T-cell (primary cell): Measurements from ENCODE around the gene SULF2. TPM values are rescaled to one million over a fixed set of nuclear protein-coding genes. Genes with fewer than 3 reads are reported as not detected.
"Not testable (repeated sequence)": the region's sequence is repeated elsewhere in the genome, so short reads cannot be mapped to it uniquely, and the experiment has no call there.

Experiments
- ATAC-seq, 4 experiments: fragments of 200-7000 bp in 3 of 4; fragments of 150-1000 bp in 1 of 4; cut with Tn5 transposase; replicated peaks in 1 of 4; 1 replicate in 3 of 4; 2 replicates in 1 of 4; pipeline ENCODE4 v1.10.0; 2021; ENCODE audit warnings: moderate library complexity in 3 of 4, mild to moderate bottlenecking in 2 of 4, moderate number of reproducible peaks in 1 of 4
- CTCF ChIA-PET, 2 donors: fragments of 300-600 bp; sonication (Branson Sonifier 250); formaldehyde crosslinking; loops; one replicate each; lab custom pipeline; 2022; ENCODE audit warnings: antibody characterized with exemption in 2 of 2; lab: Charles Lee
- POLR2A ChIA-PET, 2 donors: fragments of 300-600 bp; sonication (Branson Sonifier 250); formaldehyde crosslinking; loops; one replicate each; lab custom pipeline; 2022; ENCODE audit warnings: antibody characterized with exemption in 2 of 2; lab: Charles Lee
- DNase-seq, 35 experiments: peaks; one replicate each; pipeline versions ENCODE4 v3.0.0 to v3.0.0-alpha.2; 2013 to 2023
- H3K27ac ChIP-seq: one replicate; pipeline ENCODE4 v1.5.1; 2013; ENCODE audit warnings: low read length
- H3K27me3 ChIP-seq, 2 experiments: replicated peaks in 1 of 2; 1 replicate in 1 of 2; 2 replicates in 1 of 2; pipeline versions ENCODE4 v1.6.1 to v1.7.0; 2013; ENCODE audit warnings: low read length in 1 of 2, mixed read lengths in 1 of 2; ENCODE audit not compliant: control insufficient read depth in 2 of 2, insufficient read depth in 2 of 2; ENCODE audit errors: extremely low read depth in 1 of 2
- H3K36me3 ChIP-seq, 2 donors: 1 replicate in 1 of 2; 2 replicates in 1 of 2; pipeline versions ENCODE4 v1.6.1 to v1.7.0; 2013; ENCODE audit warnings: low read length in 1 of 2; ENCODE audit not compliant: control insufficient read depth in 2 of 2, insufficient read depth in 1 of 2; ENCODE audit errors: extremely low read depth in 1 of 2
- H3K4me1 ChIP-seq, 2 experiments: 1 replicate in 1 of 2; 2 replicates in 1 of 2; pipeline versions ENCODE4 v1.6.1 to v1.7.0; 2013; ENCODE audit warnings: low read length in 2 of 2, mixed read lengths in 1 of 2; ENCODE audit not compliant: insufficient read depth in 2 of 2, control insufficient read depth in 1 of 2; ENCODE audit errors: extremely low read depth in 1 of 2
- H3K4me3 ChIP-seq, 2 donors: 1 replicate in 1 of 2; 2 replicates in 1 of 2; pipeline versions ENCODE4 v1.5.1 to v1.7.0; 2013; ENCODE audit warnings: mild to moderate bottlenecking in 2 of 2, low read length in 1 of 2, moderate library complexity in 1 of 2; ENCODE audit not compliant: control insufficient read depth in 1 of 2; ENCODE audit errors: extremely low read depth in 1 of 2
- H3K9me3 ChIP-seq: 2 replicates; pipeline ENCODE4 v1.7.0; 2013
- H3K27ac Mint-ChIP-seq, 2 donors: one replicate each; pipeline ENCODE4 v1.8.0; 2020 to 2021; ENCODE audit warnings: mild to moderate bottlenecking in 2 of 2, mixed read lengths in 2 of 2
- H3K27me3 Mint-ChIP-seq, 2 donors: one replicate each; pipeline ENCODE4 v1.8.0; 2021 to 2022; ENCODE audit warnings: mixed read lengths in 2 of 2
- H3K36me3 Mint-ChIP-seq: one replicate; pipeline ENCODE4 v1.8.0; 2021; ENCODE audit warnings: mixed read lengths
- H3K4me1 Mint-ChIP-seq, 3 donors: one replicate each; pipeline ENCODE4 v1.8.0; 2020 to 2022; ENCODE audit warnings: mixed read lengths in 3 of 3, mild to moderate bottlenecking in 1 of 3
- H3K4me3 Mint-ChIP-seq, 3 donors: one replicate each; pipeline ENCODE4 v1.8.0; 2020 to 2022; ENCODE audit warnings: mild to moderate bottlenecking in 3 of 3, mixed read lengths in 3 of 3, moderate library complexity in 3 of 3
- H3K9me3 Mint-ChIP-seq, 3 donors: one replicate each; pipeline ENCODE4 v1.8.0; 2020 to 2022; ENCODE audit warnings: mixed read lengths in 3 of 3
- WGBS: methylation state at CpG from one replicate; pipeline ENCODE4 v1.1.5; 2013; ENCODE audit warnings: missing lambda C conversion rate; ENCODE audit not compliant: insufficient coverage; 5-methylcytosine and 5-hydroxymethylcytosine counted together
- total RNA-seq, 35 experiments: library from RNA in 6 of 35; stranded (reverse) in 6 of 35; fragments of 120-200 nt in 1 of 35; gene quantifications; one replicate each; pipeline versions ENCODE4 v1.2.1 to v1.2.4 and lab custom pipeline; 2013 to 2026

Gene SULF2
- 1 to 10 TPM in 3 of 5 donors, under 1 TPM in 2; 0.76 to 1.7 (median 1.3) TPM for total RNA-seq
- 0.57 TPM for total RNA-seq (2013)
- total RNA-seq (lab: John Stamatoyannopoulos, UW) = 0 to 3.3 (median 0.67) reads per million in 29 experiments

GRCh38 chr20:47785311-47785853 is at the start of gene SULF2:
Gene SULF2 (minus strand): TSS chr20:47785481. CDS start chr20:47757363, 28,118 bp downstream.
- Histone ChIP-seq H3K9me3 (no peaks in the 10 kb centered on the region), H3K4me1 (peaks cover 2 to 14% of the 10 kb centered on the region in 2 experiments), H3K27me3 (peaks cover 8 to 61% of the 10 kb centered on the region in 2 experiments), H3K36me3 (no peaks in the 10 kb centered on the region), H3K27ac (no peak within 1 kb of the TSS), H3K4me3 (peak within 1 kb of the TSS in 1 of 2 donors; percentile 64)
- WGBS = 3% methylated on average over 61 of the region's 82 CpGs
- POLR2A ChIA-PET = no interaction called here
- ATAC-seq = peak in 1 of 4 experiments; percentile 17
- no peaks in the 10 kb centered on the region for H3K9me3 Mint-ChIP-seq
- DNase-seq = peak in 1 of 35 experiments; percentile 8
- CTCF ChIA-PET = no interaction called here
- no peaks in the 10 kb centered on the region for H3K36me3 Mint-ChIP-seq
- H3K4me3 Mint-ChIP-seq = peak within 1 kb of the TSS; percentile 69 to 78 (median 75)
- peaks cover 54 to 65% of the 10 kb centered on the region in 2 donors for H3K27me3 Mint-ChIP-seq
- peaks cover 19 to 22% (median 22%) of the 10 kb centered on the region in 3 donors for H3K4me1 Mint-ChIP-seq
- H3K27ac Mint-ChIP-seq = peak within 1 kb of the TSS in 1 of 2 donors; percentile 52

GRCh38 chr20:47831675-47832074 is 46.4 kb upstream of the SULF2 start:
- WGBS = no CpG with 5 or more reads among the region's 7 CpGs
- CTCF ChIA-PET, H3K27me3 ChIP-seq, H3K4me1 Mint-ChIP-seq, ATAC-seq, H3K4me3 ChIP-seq, H3K4me3 Mint-ChIP-seq, H3K27me3 Mint-ChIP-seq, H3K4me1 ChIP-seq, H3K9me3 ChIP-seq, H3K9me3 Mint-ChIP-seq, DNase-seq, H3K27ac Mint-ChIP-seq, H3K27ac ChIP-seq, POLR2A ChIA-PET, H3K36me3 ChIP-seq, H3K36me3 Mint-ChIP-seq: not testable (repeated sequence)

GRCh38 chr20:47826716-47827115 is 41.4 kb upstream of the SULF2 start:
- H3K36me3 Mint-ChIP-seq, H3K9me3 Mint-ChIP-seq, H3K27me3 Mint-ChIP-seq, H3K27ac ChIP-seq, CTCF ChIA-PET, H3K4me1 ChIP-seq, H3K4me1 Mint-ChIP-seq, DNase-seq, POLR2A ChIA-PET, ATAC-seq, H3K27ac Mint-ChIP-seq, H3K36me3 ChIP-seq, H3K9me3 ChIP-seq, H3K4me3 Mint-ChIP-seq, H3K4me3 ChIP-seq: not testable (repeated sequence)
- WGBS = 83% methylated on average over 2 of the region's 8 CpGs
- peaks cover 0 to 11% of the 10 kb centered on the region in 2 experiments for H3K27me3 ChIP-seq

GRCh38 chr20:47826006-47826405 is 40.7 kb upstream of the SULF2 start:
- H3K27ac Mint-ChIP-seq, CTCF ChIA-PET, H3K9me3 Mint-ChIP-seq, H3K27me3 Mint-ChIP-seq, H3K36me3 ChIP-seq, POLR2A ChIA-PET, H3K36me3 Mint-ChIP-seq, H3K4me1 Mint-ChIP-seq, H3K4me3 Mint-ChIP-seq, ATAC-seq, H3K4me3 ChIP-seq, H3K9me3 ChIP-seq, DNase-seq, H3K4me1 ChIP-seq, H3K27ac ChIP-seq: not testable (repeated sequence)
- 100% methylated on average over 1 of the region's 18 CpGs for WGBS
- peaks cover 0 to 11% of the 10 kb centered on the region in 2 experiments for H3K27me3 ChIP-seq

- H3K27me3 Mint-ChIP-seq = peaks cover 5 to 10% of the 10 kb centered on the region in 2 donors
- Histone ChIP-seq H3K36me3 (no peaks in the 10 kb centered on the region), H3K4me3 (no peak overlapping the region), H3K27me3 (peaks cover 0 to 11% of the 10 kb centered on the region in 2 experiments), H3K4me1 (no peaks in the 10 kb centered on the region), H3K9me3 (no peaks in the 10 kb centered on the region), H3K27ac (no peak overlapping the region)
- DNase-seq = no peak
- 84% methylated on average over 5 of the region's 12 CpGs for WGBS
- no peaks in the 10 kb centered on the region for H3K9me3 Mint-ChIP-seq
- no peak for ATAC-seq
- no peaks in the 10 kb centered on the region for H3K36me3 Mint-ChIP-seq
- H3K4me1 Mint-ChIP-seq = no peaks in the 10 kb centered on the region
- ChIA-PET POLR2A (no interaction called here), CTCF (no interaction called here)
- no peak overlapping the region for H3K27ac Mint-ChIP-seq
- H3K4me3 Mint-ChIP-seq = no peak overlapping the region
Measured at GRCh38 chr20:47825011-47825762, 39.9 kb upstream of the SULF2 start.

- ATAC-seq, H3K36me3 Mint-ChIP-seq, H3K4me3 ChIP-seq, H3K4me1 Mint-ChIP-seq, H3K4me3 Mint-ChIP-seq, H3K27ac Mint-ChIP-seq, H3K36me3 ChIP-seq, H3K27ac ChIP-seq, H3K9me3 Mint-ChIP-seq, DNase-seq, CTCF ChIA-PET, H3K4me1 ChIP-seq, POLR2A ChIA-PET, H3K9me3 ChIP-seq: not testable (repeated sequence)
- WGBS = 92% methylated on average over 12 of the region's 12 CpGs
- H3K27me3 Mint-ChIP-seq = peaks cover 5 to 15% of the 10 kb centered on the region in 2 donors
- peaks cover 0 to 17% of the 10 kb centered on the region in 2 experiments for H3K27me3 ChIP-seq
Measured at GRCh38 chr20:47823941-47824340, 38.7 kb upstream of the SULF2 start.
